CD4-positive, alpha-beta T cell treated with Interleukin-21 for 1 hour (primary cell): ENCODE data around the gene UHRF2.
"Not testable (repeated sequence)": the region's sequence is repeated elsewhere in the genome, so short reads cannot be mapped to it uniquely, and the experiment has no call there.

Experiments used
- DNase-seq: peaks from one replicate; pipeline ENCODE4 v3.0.0-alpha.2; 2020

UHRF2 gene

GRCh38 chr9:6489099-6489498 is 76.1 kb downstream of the UHRF2 start:
- no peak for DNase-seq

- no peak for DNase-seq
Observed at GRCh38 chr9:6490863-6491262, 77.9 kb downstream of the UHRF2 start.

GRCh38 chr9:6495466-6495865 is 82.5 kb downstream of the UHRF2 start:
- DNase-seq, result no peak

- DNase-seq, result no peak
Observed at GRCh38 chr9:6498982-6499381, 86.0 kb downstream of the UHRF2 start.

- DNase-seq, result no peak
Observed at GRCh38 chr9:6501526-6502210, 88.7 kb downstream of the UHRF2 start.

- DNase-seq, result no peak
Observed at GRCh38 chr9:6502399-6502798, 89.4 kb downstream of the UHRF2 start.

GRCh38 chr9:6506571-6506970 is 93.6 kb downstream of the UHRF2 start:
- DNase-seq, result no peak

- no peak for DNase-seq
Observed at GRCh38 chr9:6512085-6512657, 99.2 kb downstream of the UHRF2 start.

GRCh38 chr9:6522263-6522662 is 109.3 kb downstream of the UHRF2 start:
- no peak for DNase-seq

- DNase-seq, result no peak
Observed at GRCh38 chr9:6525326-6526045, 112.5 kb downstream of the UHRF2 start.

GRCh38 chr9:6535594-6535993 is 122.6 kb downstream of the UHRF2 start:
- no peak for DNase-seq

- no peak for DNase-seq
Observed at GRCh38 chr9:6538666-6539071, 125.7 kb downstream of the UHRF2 start.

- not testable (repeated sequence) for DNase-seq
Observed at GRCh38 chr9:6542617-6543016, 129.6 kb downstream of the UHRF2 start.

- no peak for DNase-seq
Observed at GRCh38 chr9:6543204-6543603, 130.2 kb downstream of the UHRF2 start.

GRCh38 chr9:6545017-6545691 is 132.2 kb downstream of the UHRF2 start:
- no peak for DNase-seq

- no peak for DNase-seq
Observed at GRCh38 chr9:6549106-6549800, 136.3 kb downstream of the UHRF2 start.

GRCh38 chr9:6551136-6551535 is 138.1 kb downstream of the UHRF2 start:
- DNase-seq, result no peak

GRCh38 chr9:6552033-6552432 is 139.0 kb downstream of the UHRF2 start:
- no peak for DNase-seq

- DNase-seq, result no peak
Observed at GRCh38 chr9:6552498-6553121, 139.6 kb downstream of the UHRF2 start.

- DNase-seq, result no peak
Observed at GRCh38 chr9:6553866-6554265, 140.9 kb downstream of the UHRF2 start.
